GM18519 (cell line): ENCODE measurements around the gene TSPAN17.

Experiments used
- ATAC-seq: cut with Tn5 transposase; IDR thresholded peaks from one replicate; pipeline ENCODE4 v1.9.1; 2021; ENCODE audit warnings: mild to moderate bottlenecking, moderate library complexity; ENCODE audit not compliant: unreplicated experiment, low FRiP score

Gene TSPAN17

GRCh38 chr5:176620333-176620981 is 26.8 kb upstream of the TSPAN17 start:
- ATAC-seq = no peak

DNA sequence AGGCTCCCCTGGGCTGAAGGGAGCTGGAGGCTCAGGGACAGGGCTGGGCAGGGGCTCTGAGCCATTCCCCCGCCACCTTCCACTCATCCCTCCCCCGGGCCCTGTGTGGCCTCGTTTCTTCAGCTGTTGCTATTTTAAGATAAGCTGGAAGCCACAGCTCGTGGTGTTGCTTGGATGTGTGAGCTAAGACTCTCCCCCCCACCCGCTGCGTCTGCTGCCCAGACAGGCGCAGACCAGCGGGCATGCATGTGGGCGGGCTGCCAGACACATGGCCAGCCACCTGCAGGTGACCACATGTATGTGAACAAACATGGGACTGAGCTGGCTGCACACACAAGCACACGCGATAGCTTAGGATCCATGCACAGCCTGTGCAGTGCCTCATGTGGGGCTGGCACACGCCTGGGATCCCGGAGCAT is 25.6 kb upstream of the TSPAN17 start:
- no peak for ATAC-seq

- no peak for ATAC-seq
These were observed 23.1 kb upstream of the TSPAN17 start for GRCh38 chr5:176624142-176624541.

- no peak for ATAC-seq
These were observed 22.3 kb upstream of the TSPAN17 start for GRCh38 chr5:176624938-176625337.

GRCh38 chr5:176625512-176625911 is 21.8 kb upstream of the TSPAN17 start:
- no peak for ATAC-seq

DNA sequence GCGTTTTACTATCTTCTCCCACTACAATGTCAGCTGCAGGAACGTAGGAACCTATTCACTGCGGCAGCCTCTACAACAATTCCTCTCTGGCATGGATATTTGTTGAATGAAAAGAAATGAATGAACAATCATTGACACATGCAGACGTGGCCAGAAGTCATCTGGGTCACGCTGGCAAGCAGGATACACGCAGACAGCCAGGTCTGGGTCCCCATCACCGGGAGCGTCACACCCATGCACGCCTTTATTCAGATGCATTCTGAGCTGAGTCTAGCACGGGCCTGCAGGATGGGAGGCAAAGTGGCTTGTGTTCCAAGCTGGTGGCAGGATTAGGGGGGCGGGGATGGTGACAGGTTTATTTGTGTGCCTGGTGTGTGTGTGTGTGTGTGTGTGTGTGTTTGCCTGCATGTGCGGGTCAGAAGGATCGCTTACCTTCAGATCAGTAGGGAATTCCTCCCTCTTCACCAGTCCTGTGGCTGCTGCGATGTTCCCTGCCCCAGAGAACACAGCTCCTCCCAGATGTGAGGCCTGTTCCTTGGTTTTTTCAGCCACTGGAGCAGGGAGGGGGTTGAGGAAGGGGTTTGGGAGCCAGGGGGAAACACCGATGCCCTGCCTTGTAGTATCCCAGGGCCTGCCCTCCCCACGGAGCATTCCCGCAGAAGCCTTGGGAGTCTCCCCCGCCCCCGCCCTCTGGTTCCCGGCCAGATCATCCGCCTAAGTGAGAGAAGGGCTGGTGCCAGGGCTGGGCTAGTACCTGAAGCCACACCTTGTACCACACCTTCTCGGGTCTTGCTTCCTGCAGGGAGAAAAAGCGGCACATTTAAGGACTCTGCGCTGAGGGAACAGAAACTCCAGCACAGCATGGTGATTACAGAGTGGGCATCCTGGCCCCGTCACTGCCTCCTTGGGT is 21.1 kb upstream of the TSPAN17 start:
- ATAC-seq = no peak

GRCh38 chr5:176626876-176627236 is 20.4 kb upstream of the TSPAN17 start:
- no peak for ATAC-seq

- ATAC-seq = no peak
These were observed 19.7 kb upstream of the TSPAN17 start for GRCh38 chr5:176627582-176627981.

GRCh38 chr5:176628406-176629228 is 18.7 kb upstream of the TSPAN17 start:
- no peak for ATAC-seq

DNA sequence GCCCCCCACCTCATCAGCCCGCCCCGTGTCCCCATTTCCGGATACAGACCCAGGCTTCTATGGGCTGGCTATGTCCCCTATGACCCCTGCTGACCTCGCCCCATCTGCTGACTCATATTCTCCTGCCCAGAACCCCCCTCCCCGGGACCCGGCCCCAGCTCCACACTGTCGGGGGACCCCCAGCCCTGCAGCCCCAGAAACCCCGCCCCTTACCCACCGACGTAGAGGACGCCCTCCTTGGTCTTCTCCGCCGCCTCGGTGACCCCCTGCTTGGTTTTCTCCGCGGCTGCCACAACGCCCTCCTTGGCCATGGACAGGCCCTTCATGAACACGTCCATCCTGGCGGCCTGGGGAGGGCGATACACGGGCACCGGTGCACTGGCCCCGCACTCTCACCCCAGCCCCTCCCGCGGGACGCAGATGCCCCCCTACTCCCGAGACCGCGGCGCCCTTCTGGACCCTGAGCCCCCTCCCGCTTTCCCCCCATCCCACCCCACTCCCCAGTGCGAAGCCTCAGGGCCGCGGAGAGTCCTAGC is 17.9 kb upstream of the TSPAN17 start:
- no peak for ATAC-seq

DNA sequence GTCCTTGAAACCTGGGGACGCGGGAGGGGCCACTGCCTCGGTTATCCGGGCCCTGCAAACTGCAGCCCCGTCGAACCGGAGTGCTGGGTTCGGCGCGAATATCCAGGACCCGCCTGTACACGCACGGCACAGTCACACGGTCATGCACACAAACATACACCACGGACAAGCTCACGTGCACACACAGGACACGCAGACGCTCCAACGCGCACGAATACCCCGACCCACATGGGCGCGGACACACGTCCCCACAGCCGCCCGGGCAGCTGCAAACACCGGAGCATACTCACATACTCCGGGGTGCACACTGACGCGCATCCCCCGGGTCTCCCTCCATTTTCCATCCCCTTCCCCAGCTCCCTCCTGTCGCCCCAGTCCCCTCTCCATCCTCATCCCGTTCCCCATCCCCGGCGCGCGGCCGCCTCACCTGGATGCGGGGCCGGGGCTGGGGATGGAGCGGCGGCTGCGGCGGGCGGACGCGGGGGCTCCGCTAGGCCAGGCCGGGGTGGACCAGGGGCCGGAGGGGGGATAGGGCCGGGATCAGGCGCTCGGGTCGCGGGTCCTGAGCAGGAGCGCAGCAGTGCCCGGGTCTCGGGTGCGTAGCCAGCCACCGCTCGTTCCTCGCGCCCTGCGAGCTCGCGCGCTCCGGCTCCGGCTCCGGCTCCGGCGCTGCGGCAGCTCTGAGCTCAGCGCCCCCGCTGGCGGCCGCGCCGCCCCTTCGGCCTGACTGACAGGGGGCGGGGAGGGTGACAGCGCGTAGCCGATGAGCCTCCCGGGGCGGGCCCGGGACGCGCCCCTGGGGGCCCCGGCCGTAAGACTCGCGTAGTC is 17.2 kb upstream of the TSPAN17 start, which contains the start of the genes EIF4E1B and SNCB:
TSS of gene EIF4E1B (plus strand) at position 823 of the 828 bp plus-strand sequence. CDS start 12,113 bp downstream, outside the sequence.
TSS of gene SNCB (minus strand) at position 682 of the 828 bp plus-strand sequence. CDS start 880 bp downstream, outside the sequence.
- no peak for ATAC-seq

GRCh38 chr5:176630681-176631222 is 16.5 kb upstream of the TSPAN17 start:
- ATAC-seq = no peak

DNA sequence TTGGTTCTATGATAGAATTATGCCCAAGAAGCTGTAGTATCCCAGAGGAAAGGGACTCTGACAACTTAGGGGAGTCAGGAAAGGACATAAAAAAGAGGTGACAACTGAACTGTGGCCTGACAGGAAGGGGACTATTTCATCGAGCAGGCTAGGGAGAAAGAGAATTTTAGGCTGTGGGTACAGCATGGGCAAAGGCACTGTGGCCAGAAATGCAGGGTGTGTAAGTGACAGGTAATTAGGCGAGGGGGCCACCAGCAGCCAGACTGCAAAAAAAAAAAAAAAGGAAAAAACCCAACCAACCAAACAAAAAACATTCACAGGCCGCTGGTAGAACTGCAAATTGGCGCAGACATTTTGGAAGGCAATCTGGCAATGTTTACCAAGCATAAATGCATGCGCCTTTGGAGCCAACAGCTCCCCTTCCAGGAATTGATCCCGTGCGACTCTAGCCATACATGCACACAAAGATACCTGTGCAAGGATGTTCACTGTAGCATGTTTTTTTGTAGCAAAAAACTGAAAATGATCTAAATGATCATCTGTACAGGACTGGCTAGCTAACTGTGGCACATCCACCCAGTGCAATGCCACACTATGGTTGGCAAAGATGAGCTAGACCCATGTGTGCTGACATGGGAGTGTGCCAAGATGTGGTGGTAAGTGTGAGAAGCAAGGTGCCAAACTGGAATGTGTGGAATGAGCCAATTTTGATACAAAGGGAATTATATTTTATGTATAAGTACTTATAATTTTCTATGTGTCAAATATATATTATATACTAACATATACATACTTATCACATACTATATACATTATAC is 15.7 kb upstream of the TSPAN17 start:
- ATAC-seq = no peak

DNA sequence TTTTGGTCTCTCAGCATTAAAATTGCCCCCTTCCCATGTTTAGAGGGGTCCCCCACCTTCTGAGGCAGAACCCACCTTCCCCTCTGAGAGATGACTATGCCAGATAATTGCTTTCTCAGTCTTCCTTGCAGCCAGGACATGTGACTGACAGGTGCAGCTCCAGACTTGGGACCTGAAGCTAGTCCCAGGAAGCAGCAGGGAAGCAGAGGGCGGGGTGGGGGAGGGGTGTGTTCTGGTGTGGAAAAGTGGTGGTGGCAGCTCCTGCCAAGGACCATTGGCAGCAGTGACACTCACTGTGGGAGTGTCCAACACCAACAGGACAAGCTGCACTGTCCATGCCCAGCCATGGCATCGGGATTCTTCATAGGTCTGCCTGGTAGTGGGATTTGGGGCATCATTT is 14.5 kb upstream of the TSPAN17 start:
- ATAC-seq = no peak

GRCh38 chr5:176633598-176633997 is 13.7 kb upstream of the TSPAN17 start:
- no peak for ATAC-seq

DNA sequence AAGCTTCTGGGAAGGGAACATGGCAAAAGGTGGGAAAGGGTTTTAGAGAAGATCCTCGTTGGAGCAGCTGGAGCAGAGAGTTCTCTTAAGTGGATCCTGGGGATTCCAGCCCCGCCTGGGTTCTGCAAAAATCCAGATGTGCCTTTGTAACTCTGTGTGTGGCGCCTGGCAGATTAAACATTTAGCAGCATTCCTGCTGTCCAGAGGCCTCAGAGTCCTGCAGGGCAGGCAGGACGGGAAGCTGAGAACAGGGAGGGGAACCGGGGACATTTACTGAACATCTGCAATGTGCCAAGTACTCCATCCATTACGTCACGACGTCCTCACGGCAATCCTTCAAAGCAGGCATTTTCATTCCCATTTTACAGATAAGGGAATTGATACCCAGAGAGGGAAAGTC is 10.9 kb upstream of the TSPAN17 start:
- no peak for ATAC-seq

- ATAC-seq = no peak
These were observed 9.7 kb upstream of the TSPAN17 start for GRCh38 chr5:176637556-176637955.

GRCh38 chr5:176638437-176638836 is 8.8 kb upstream of the TSPAN17 start:
- ATAC-seq = no peak

DNA sequence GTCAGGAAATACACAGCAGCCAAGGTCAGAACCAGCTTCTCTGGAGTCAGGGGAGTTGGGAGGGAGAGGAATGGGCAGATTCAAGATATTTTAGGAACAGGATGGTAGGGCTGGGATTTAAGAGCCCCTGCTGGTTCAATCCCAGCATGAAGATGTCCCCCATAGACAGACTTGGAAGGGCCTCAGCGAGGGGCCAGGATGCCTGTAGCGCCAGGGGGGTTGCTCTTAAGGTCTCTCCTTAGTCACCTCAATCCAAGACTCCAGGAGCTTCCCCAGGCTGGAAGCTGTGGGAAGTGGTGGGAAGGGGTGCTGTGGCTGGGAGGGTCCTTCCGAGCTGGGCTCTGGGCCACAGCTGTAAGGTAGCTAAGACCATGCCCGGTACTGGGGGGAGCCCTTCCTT is 8.1 kb upstream of the TSPAN17 start:
- ATAC-seq = no peak
